Caco-2 (cell line): ENCODE results near the gene CFAP58. TPM values are rescaled to one million over a fixed set of nuclear protein-coding genes. Genes with fewer than 3 reads are reported as not detected.

ENCODE experiments used
- BruUV-seq: library from RNA; stranded (reverse); fragments of 400-500 nt; replicated peaks from 2 replicates; lab custom pipeline; 2021; lab: Mats Ljungman, UMichigan
- CTCF ChIA-PET: fragments of 300-600 bp; sonication (Branson Sonifier 250); formaldehyde crosslinking; loops from one replicate; lab custom pipeline; 2022; ENCODE audit warnings: antibody characterized with exemption; lab: Charles Lee
- POLR2A ChIA-PET: fragments of 300-600 bp; sonication (Branson Sonifier 250); formaldehyde crosslinking; loops from one replicate; lab custom pipeline; 2022; ENCODE audit warnings: antibody characterized with exemption; lab: Charles Lee
- DNase-seq, 2 experiments: peaks; one replicate each; pipeline versions ENCODE4 v3.0.0 to v3.0.0-alpha.2; 2020 to 2022
- H3K27me3 ChIP-seq: replicated peaks from 2 replicates; pipeline ENCODE4 v1.6.0; 2011; ENCODE audit warnings: low read length; ENCODE audit not compliant: control insufficient read depth, insufficient read depth
- H3K36me3 ChIP-seq: 2 replicates; pipeline ENCODE4 v1.5.1; 2011; ENCODE audit warnings: low read length; ENCODE audit not compliant: control insufficient read depth, insufficient read depth
- H3K4me1 ChIP-seq: fragments of 250-450 bp; sonication (Bioruptor Pico); 2 replicates; pipeline ENCODE4 v1.5.1; 2020; ENCODE audit warnings: mild to moderate bottlenecking
- H3K4me3 ChIP-seq: 2 replicates; pipeline ENCODE4 v1.5.1; 2011; ENCODE audit warnings: low read depth, mild to moderate bottlenecking, control low read depth, low read length
- H3K9me3 ChIP-seq: fragments of 250-450 bp; sonication (Bioruptor Pico); 2 replicates; pipeline ENCODE4 v1.5.1; 2020; ENCODE audit warnings: mild to moderate bottlenecking, moderate library complexity
- H3K27ac Mint-ChIP-seq: one replicate; pipeline ENCODE4 v1.8.0; 2022; ENCODE audit warnings: mixed read lengths; ENCODE audit not compliant: unreplicated experiment
- H3K27me3 Mint-ChIP-seq: one replicate; pipeline ENCODE4 v1.8.0; 2022; ENCODE audit warnings: mixed read lengths; ENCODE audit not compliant: insufficient read depth, unreplicated experiment
- H3K36me3 Mint-ChIP-seq: one replicate; pipeline ENCODE4 v1.8.0; 2022; ENCODE audit warnings: mild to moderate bottlenecking, mixed read lengths; ENCODE audit not compliant: insufficient read depth, unreplicated experiment
- H3K4me1 Mint-ChIP-seq: one replicate; pipeline ENCODE4 v1.8.0; 2022; ENCODE audit warnings: low read depth, mixed read lengths; ENCODE audit not compliant: unreplicated experiment
- H3K4me3 Mint-ChIP-seq: one replicate; pipeline ENCODE4 v1.8.0; 2022; ENCODE audit warnings: mild to moderate bottlenecking, moderate library complexity, mixed read lengths; ENCODE audit not compliant: unreplicated experiment
- H3K9me3 Mint-ChIP-seq: one replicate; pipeline ENCODE4 v1.8.0; 2022; ENCODE audit warnings: mixed read lengths; ENCODE audit not compliant: unreplicated experiment
- intact Hi-C: fragments of 100-400 bp; cut with micrococcal nuclease; formaldehyde crosslinking; loops from one replicate; pipeline ENCODE4 v1.10.0; 2022; ENCODE audit not compliant: unreplicated experiment
- total RNA-seq: library from RNA; stranded (reverse); gene quantifications from 2 replicates; pipeline ENCODE4 v1.2.3, GENCODE V29; 2022
- TF ChIP-seq, protein P1 (sequence below), 2 experiments: fragments of 200-600 bp in 1 of 2; IDR thresholded peaks; 1 replicate in 1 of 2; 2 replicates in 1 of 2; pipeline versions ENCODE4 v1.5.1 to v1.8.0; 2011 to 2022; ENCODE audit warnings: antibody characterized with exemption in 1 of 2, control low read depth in 1 of 2, inconsistent platforms in 1 of 2, low read depth in 1 of 2, low read length in 1 of 2, mild to moderate bottlenecking in 1 of 2, moderate library complexity in 1 of 2; ENCODE audit not compliant: insufficient read depth in 1 of 2, severe bottlenecking in 1 of 2, unreplicated experiment in 1 of 2

The CFAP58 gene
- total RNA-seq, 1 experiment from 2014 or later, result not detected

GRCh38 chr10:104415526-104416165 lies 62.0 kb downstream of the CFAP58 start:
- H3K4me1 Mint-ChIP-seq, result no peaks in the 10 kb centered on the region
- BruUV-seq, result no TSS peak
- POLR2A ChIA-PET, result no interaction called here
- Histone ChIP-seq H3K9me3 (no peaks in the 10 kb centered on the region), H3K27me3 (no peaks in the 10 kb centered on the region), H3K4me3 (no peak overlapping the region), H3K4me1 (no peaks in the 10 kb centered on the region), H3K36me3 (no peaks in the 10 kb centered on the region)
- H3K4me3 Mint-ChIP-seq, result no peak overlapping the region
- CTCF ChIA-PET, result no interaction called here
- H3K27me3 Mint-ChIP-seq, result peaks cover 12% of the 10 kb centered on the region
- H3K36me3 Mint-ChIP-seq, result no peaks in the 10 kb centered on the region
- no peak overlapping the region for H3K27ac Mint-ChIP-seq
- TF ChIP-seq, protein P1, sequence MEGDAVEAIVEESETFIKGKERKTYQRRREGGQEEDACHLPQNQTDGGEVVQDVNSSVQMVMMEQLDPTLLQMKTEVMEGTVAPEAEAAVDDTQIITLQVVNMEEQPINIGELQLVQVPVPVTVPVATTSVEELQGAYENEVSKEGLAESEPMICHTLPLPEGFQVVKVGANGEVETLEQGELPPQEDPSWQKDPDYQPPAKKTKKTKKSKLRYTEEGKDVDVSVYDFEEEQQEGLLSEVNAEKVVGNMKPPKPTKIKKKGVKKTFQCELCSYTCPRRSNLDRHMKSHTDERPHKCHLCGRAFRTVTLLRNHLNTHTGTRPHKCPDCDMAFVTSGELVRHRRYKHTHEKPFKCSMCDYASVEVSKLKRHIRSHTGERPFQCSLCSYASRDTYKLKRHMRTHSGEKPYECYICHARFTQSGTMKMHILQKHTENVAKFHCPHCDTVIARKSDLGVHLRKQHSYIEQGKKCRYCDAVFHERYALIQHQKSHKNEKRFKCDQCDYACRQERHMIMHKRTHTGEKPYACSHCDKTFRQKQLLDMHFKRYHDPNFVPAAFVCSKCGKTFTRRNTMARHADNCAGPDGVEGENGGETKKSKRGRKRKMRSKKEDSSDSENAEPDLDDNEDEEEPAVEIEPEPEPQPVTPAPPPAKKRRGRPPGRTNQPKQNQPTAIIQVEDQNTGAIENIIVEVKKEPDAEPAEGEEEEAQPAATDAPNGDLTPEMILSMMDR (IDR thresholded peaks at IDR 0.05; ENCODE audit: insufficient read depth in 1 of 2, low read depth in 1 of 2, low read length in 1 of 2, severe bottlenecking in 1 of 2, unreplicated experiment in 1 of 2), result no peak
- DNase-seq, result no peak
- intact Hi-C loops, result no loop called here
- no peaks in the 10 kb centered on the region for H3K9me3 Mint-ChIP-seq

DNA sequence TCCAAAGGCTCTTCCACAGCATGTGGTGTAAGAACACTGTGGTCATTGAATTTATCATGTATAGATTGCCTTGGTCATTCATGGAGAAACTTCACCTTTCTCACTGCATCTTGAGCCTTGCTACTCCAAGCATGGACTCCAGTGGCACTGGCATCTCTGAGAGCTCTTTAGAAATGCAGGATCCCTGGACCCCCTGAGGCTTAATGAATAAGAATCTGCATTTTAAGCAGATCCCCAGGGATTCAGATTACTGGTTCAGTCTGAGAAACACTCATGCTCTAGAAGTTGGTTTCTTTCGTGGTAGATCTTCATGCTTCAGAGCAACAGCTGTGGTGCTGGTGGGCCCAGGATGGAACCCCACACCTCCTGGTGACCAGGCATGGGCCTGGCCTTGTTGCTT lies 63.2 kb downstream of the CFAP58 start:
- Mint-ChIP-seq H3K9me3 (no peaks in the 10 kb centered on the region), H3K4me3 (no peak overlapping the region), H3K36me3 (no peaks in the 10 kb centered on the region), H3K4me1 (no peaks in the 10 kb centered on the region), H3K27me3 (peaks cover 17% of the 10 kb centered on the region), H3K27ac (no peak overlapping the region)
- POLR2A ChIA-PET, result no interaction called here
- H3K9me3 ChIP-seq, result no peaks in the 10 kb centered on the region
- no peak for DNase-seq
- no TSS peak for BruUV-seq
- H3K4me3 ChIP-seq, result no peak overlapping the region
- no peaks in the 10 kb centered on the region for H3K27me3 ChIP-seq
- intact Hi-C loops, result no loop called here
- TF ChIP-seq, protein P1 (IDR thresholded peaks at IDR 0.05; ENCODE audit: insufficient read depth in 1 of 2, low read depth in 1 of 2, low read length in 1 of 2, severe bottlenecking in 1 of 2, unreplicated experiment in 1 of 2), result no peak
- H3K4me1 ChIP-seq, result no peaks in the 10 kb centered on the region
- CTCF ChIA-PET, result no interaction called here
- H3K36me3 ChIP-seq, result no peaks in the 10 kb centered on the region

- intact Hi-C loops, result no loop called here
- CTCF ChIA-PET, result no interaction called here
- no peaks in the 10 kb centered on the region for H3K9me3 Mint-ChIP-seq
Measured at GRCh38 chr10:104417637-104418292, 64.1 kb downstream of the CFAP58 start.

More at GRCh38 chr10:104417637-104418292, 64.1 kb downstream of the CFAP58 start:
- no peak overlapping the region for H3K4me3 ChIP-seq
- TF ChIP-seq, protein P1 (IDR thresholded peaks at IDR 0.05; ENCODE audit: insufficient read depth in 1 of 2, low read depth in 1 of 2, low read length in 1 of 2, severe bottlenecking in 1 of 2, unreplicated experiment in 1 of 2), result no peak
- no peaks in the 10 kb centered on the region for H3K9me3 ChIP-seq
- no peaks in the 10 kb centered on the region for H3K27me3 ChIP-seq
- no peaks in the 10 kb centered on the region for H3K4me1 Mint-ChIP-seq
- H3K4me3 Mint-ChIP-seq, result no peak overlapping the region
- peaks cover 16% of the 10 kb centered on the region for H3K27me3 Mint-ChIP-seq
- H3K27ac Mint-ChIP-seq, result no peak overlapping the region
- BruUV-seq, result no TSS peak
- no peaks in the 10 kb centered on the region for H3K4me1 ChIP-seq
- no peaks in the 10 kb centered on the region for H3K36me3 ChIP-seq
- POLR2A ChIA-PET, result no interaction called here
- no peaks in the 10 kb centered on the region for H3K36me3 Mint-ChIP-seq
- DNase-seq, result no peak
